Suprapubic skin (tissue), 3 donors: Measurements from ENCODE around the gene TRIM8.

Experiments used
- POLR2A ChIP-seq, 2 donors: fragments of 450-650 bp; IDR thresholded peaks; one replicate each; pipeline ENCODE4 v1.6.1; 2017; ENCODE audit warnings: antibody characterized with exemption in 2 of 2, mild to moderate bottlenecking in 2 of 2, moderate library complexity in 2 of 2
- TF ChIP-seq, protein P1 (sequence below), 2 donors: fragments of 200-600 bp in 1 of 2; fragments of 450-650 bp in 1 of 2; sonication (generic) in 1 of 2; IDR thresholded peaks; one replicate each; pipeline ENCODE4 v1.5.1; 2016 to 2019; ENCODE audit warnings: antibody characterized with exemption in 2 of 2, mild to moderate bottlenecking in 1 of 2, moderate library complexity in 1 of 2

DNA sequence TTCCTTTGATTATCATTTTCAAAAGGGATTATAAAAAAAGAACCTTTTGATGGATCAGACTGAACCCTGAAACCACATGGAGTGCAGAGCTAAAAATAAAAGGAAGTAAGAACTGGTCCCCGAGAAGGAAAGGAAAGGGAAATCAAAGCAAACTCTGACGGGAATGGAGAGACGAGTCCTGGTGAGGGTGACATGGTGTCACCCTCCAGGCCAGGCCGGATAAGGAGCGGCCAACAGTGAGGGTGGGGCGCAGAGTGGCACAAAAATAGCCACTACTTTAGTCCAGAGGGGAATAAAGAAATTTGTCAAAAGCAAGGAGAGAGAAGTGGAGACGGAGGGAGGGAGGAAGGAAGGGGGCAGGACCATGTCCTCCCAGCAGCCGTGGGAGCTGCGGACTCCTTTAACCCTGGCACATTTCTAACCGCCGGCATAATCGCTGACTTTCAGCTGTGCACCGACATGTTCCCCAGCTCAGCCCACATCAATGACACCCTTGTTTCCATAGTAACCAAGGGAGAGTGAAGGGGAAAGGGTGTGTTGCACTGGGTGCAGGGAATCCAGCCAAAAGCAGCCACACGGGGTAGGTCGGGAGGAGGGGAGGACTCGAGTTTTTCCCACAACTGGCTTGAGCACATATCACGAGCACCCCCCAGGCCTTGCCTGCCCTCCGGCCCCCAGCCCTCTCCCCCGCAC, 29.7 kb downstream of the TRIM8 start:
- TF ChIP-seq, protein P1, sequence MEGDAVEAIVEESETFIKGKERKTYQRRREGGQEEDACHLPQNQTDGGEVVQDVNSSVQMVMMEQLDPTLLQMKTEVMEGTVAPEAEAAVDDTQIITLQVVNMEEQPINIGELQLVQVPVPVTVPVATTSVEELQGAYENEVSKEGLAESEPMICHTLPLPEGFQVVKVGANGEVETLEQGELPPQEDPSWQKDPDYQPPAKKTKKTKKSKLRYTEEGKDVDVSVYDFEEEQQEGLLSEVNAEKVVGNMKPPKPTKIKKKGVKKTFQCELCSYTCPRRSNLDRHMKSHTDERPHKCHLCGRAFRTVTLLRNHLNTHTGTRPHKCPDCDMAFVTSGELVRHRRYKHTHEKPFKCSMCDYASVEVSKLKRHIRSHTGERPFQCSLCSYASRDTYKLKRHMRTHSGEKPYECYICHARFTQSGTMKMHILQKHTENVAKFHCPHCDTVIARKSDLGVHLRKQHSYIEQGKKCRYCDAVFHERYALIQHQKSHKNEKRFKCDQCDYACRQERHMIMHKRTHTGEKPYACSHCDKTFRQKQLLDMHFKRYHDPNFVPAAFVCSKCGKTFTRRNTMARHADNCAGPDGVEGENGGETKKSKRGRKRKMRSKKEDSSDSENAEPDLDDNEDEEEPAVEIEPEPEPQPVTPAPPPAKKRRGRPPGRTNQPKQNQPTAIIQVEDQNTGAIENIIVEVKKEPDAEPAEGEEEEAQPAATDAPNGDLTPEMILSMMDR (IDR thresholded peaks at IDR 0.05): no peak
- TF ChIP-seq POLR2A (IDR thresholded peaks at IDR 0.05): no peak
